HG02759 (cell line): Measurements from ENCODE around the gene SNX21.
"Not testable (repeated sequence)": the region's sequence is repeated elsewhere in the genome, so short reads cannot be mapped to it uniquely, and the experiment has no call there.

Experiments
- ATAC-seq: cut with Tn5 transposase; IDR thresholded peaks from one replicate; pipeline ENCODE4 v1.9.1; 2021; ENCODE audit warnings: mild to moderate bottlenecking, moderate library complexity; ENCODE audit not compliant: unreplicated experiment

SNX21 gene, protein sequence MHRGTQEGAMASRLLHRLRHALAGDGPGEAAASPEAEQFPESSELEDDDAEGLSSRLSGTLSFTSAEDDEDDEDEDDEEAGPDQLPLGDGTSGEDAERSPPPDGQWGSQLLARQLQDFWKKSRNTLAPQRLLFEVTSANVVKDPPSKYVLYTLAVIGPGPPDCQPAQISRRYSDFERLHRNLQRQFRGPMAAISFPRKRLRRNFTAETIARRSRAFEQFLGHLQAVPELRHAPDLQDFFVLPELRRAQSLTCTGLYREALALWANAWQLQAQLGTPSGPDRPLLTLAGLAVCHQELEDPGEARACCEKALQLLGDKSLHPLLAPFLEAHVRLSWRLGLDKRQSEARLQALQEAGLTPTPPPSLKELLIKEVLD

DNA sequence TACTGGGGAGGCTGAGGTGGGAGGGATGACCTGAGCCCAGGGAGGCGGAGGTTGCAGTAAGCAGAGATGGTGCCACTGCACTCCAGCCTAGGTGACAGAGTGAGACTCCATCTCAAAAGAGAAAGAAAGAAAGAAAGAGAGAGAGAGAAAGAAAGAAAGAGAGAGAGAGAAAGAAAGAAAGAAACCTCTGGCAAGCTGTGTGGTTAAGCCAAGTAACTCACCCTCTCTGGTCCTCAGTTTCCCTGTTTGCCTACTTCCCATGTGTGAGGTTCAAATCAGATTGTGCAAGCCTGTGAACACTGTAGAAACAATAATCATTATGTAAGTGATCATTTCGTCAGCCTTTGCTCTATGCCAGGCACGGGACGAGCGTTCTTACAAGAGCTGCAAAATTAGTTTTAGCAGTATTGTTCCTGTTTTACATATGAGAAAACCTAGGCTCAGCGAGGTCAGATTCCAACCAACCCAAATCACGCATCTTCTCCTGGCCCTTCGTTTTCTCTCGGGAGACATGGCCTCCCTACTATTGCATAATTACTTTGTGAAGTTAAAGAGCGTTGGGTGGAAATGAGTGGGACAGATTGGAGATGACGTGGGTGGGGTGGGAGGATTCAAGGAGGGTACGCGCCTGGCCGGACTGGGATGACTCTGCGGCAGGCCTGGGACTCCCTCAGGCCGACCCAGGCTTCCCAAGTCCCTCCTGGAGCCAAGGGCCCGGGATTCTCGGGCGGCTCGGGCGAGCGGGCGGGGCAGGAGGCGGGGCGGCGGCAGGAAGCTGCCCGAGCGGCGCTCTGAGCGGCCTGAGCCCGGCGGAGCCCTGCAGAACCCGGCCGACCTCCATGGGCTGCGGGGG is at the start of gene SNX21:
Gene SNX21 (plus strand): TSS at position 770 of the 853 bp plus-strand sequence. CDS start 121 bp downstream, outside the sequence.
- ATAC-seq: peak; percentile 60

- ATAC-seq: no peak
These were observed 45.2 kb upstream of the SNX21 start for GRCh38 chr20:45788351-45788750.

DNA sequence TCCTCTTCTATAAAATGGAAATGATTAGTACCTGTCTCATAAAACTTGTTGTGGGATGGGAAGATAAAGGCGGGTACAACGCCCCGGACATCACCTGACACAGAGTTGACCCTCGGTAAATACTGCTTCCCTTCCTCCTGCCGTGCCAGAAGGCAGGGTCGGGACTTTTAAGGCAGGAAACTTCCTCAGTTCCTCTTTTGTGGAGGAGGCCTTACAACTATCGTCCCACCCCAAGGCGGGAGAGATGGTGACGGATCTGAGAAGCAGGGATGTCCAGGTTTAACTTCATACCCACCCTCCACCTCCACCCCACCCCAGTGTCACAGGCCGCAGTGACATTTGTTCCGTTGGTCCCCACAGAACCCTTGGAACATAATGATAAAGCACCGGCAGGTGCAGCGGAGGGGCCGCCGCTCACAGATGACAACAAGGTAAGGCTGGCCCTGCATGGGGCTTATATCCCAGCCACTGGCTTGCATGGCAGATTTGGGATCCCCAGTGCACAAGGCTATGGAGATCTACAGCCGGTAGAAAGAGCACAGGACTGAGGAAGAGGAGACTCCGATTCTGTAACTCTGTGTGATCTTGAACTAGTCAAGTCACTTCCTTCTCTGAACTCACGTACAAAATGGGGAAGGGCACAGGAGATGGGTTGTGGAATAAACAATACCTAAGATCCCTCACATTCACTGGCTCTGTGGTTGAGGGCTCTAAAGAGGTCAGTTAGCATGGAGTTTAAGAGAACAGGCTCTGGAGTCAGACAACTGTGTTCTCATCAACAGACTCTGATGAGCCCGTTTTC is 41.1 kb upstream of the SNX21 start:
- no peak for ATAC-seq

GRCh38 chr20:45796337-45797065 is 37.1 kb upstream of the SNX21 start:
- ATAC-seq: no peak

DNA sequence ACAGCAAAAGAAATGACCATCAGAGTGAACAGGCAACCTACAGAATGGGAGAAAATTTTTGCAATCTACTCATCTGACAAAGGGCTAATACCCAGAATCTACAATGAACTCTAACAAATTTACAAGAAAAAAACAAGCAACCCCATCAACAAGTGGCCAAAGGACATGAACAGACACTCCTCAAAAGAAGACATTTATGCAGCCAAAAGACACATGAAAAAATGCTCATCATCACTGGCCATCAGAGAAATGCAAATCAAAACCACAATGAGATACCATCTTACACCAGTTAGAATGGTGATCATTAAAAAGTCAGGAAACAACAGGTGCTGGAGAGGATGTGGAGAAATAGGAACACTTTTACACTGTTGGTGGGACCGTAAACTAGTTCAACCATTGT is 36.1 kb upstream of the SNX21 start:
- not testable (repeated sequence) for ATAC-seq

- ATAC-seq: not testable (repeated sequence)
These were observed 35.6 kb upstream of the SNX21 start for GRCh38 chr20:45797955-45798354.

DNA sequence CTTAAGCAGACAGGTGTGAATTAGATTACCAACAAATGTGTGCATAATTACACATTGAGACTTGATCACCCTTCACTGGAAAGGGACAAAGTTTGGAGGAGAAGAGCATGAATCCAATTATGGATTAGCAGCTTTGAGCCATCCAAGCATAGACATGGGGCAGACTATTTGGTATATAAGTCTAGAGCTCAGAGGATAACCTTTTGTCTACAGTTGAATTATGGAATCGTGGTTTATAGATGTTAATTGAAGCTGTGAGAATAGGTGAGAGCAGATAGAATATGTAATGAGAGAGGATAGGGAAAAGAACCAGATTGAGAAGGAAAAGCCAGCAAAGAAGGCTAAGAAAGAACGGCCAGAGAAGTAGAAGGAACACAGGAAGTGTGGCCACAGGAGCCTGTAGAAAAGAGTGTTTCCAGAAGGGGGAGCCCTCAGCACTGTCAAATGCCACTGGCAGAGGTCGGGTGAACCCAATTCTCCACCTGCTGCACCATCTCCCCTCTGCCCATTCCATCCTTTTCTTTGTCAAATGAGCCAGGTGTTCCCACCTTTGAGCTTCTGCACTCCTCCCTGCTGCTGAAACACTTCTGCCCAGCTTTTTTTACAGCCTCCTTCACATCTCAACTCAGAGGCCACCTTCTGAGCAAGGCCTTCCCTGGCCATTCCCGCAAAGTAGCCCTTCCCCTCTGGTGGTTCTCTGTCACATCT is 34.5 kb upstream of the SNX21 start:
- no peak for ATAC-seq

DNA sequence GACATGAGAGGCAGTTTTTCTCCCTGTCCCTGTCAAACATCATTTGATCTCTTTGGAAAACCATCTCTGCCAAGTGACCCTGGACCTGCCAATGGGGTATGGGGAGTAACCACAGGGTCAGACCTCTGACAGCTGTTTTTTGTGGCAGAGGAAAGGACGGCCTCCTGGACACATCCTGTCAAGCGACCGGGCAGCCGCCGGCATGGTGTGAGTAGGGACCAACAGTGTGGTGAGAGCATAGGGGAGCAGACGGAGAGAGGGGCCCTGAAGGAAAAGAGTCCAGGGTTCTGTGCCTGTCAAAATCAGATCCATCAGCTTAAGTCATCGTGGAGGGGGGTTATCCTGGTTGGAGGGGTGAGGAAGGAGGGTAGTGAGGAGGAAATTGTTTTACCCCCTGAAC is 31.7 kb upstream of the SNX21 start:
- no peak for ATAC-seq

DNA sequence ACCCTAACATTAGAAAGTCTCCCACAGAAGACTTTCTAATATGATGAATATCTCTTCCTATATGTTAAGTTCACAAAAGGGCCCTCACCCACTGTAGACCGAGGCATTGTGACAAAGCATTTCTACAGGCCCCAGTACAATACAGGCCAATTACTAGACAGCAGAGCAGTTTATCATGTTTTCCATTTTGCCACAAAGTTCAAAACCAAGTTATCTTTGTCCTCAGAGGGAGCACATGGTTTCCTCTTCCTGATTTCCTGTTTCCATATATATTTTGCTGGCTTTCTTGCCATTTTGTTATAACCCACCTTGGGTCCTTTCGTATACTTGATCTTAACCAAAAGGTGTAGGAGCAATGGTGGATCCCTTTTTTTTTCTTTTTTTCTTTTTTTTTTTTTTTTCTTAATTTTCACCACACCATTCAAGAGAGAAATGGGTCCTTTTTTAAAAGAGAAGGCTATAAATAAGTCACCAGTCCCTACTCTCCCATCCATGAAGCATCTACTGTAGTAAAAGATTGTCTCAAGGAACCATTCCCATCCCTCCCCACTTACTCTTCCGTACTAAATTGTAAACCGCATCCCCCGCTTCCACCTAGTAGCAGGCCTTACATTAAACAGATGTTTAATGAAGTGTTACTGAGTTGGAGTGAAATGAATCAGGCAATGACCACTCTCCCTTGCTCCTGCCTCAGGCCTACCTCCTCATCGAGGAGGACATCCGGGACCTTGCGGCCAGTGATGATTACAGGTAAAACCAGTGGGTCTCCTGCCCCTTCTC is 23.2 kb upstream of the SNX21 start:
- no peak for ATAC-seq

- ATAC-seq: peak; percentile 99
These were observed 21.2 kb upstream of the SNX21 start, which contains the start of gene UBE2C for GRCh38 chr20:45812157-45813005. Gene UBE2C (plus strand): TSS chr20:45812644. CDS start chr20:45812696, 52 bp downstream.

DNA sequence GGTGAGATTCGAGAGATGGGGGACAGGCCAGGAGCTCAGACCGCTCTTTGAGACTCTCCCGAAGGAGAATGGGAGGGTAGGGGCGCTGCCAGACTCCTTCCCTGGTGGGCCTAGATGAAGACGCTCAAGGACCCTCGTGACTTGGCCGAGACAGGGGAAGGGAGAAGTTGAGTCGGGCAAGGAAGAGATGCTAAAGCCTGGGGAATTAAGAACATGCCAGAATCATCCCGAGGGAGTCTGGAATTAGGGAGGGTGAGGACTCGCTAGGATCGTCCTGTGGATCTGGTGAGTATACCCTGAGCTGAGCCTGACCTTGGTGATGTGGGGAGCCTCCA is 20.6 kb upstream of the SNX21 start:
- ATAC-seq: no peak

DNA sequence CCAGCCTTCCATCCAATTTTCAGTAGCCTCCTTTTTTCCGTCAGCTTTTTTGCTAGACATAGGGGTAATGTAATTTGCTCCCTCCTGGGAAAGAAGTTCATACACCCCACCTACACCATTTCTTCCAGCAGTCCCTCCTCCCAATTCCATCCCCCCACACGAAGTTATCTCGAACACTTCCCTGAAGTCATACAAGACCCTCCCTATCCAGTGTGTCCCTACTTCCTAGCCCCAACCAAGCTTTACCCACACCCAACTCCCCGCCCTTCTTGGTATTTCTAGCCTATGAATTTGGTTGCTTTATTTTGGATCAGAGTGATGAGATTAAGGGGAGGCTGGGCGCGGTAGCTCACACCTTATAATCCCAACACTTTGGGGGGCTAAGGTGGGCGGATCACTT is 20.1 kb upstream of the SNX21 start:
- no peak for ATAC-seq

- no peak for ATAC-seq
These were observed 19.3 kb upstream of the SNX21 start for GRCh38 chr20:45814314-45814713.

DNA sequence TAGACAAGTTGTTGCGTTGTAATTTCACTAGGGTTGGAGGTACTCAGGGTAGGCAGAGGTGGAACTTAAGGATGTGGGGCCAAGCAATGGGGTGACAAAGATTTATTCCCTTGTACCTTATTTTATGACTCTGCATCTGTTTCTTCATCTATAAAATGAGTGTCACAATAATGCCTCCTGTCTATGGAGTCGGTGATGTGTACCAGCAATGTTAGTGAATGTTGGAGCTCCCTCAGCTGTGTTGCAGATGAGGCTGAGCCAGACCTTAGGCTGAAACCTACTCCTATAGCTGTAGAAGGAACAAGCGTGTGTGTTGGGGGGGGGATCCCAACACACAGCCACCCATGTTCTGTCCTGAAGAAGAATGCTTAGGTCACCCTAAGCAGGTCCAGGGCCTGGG is 16.6 kb upstream of the SNX21 start:
- no peak for ATAC-seq

- no peak for ATAC-seq
These were observed 16.0 kb upstream of the SNX21 start for GRCh38 chr20:45817376-45818194.

GRCh38 chr20:45818239-45818638 is 15.4 kb upstream of the SNX21 start:
- no peak for ATAC-seq

DNA sequence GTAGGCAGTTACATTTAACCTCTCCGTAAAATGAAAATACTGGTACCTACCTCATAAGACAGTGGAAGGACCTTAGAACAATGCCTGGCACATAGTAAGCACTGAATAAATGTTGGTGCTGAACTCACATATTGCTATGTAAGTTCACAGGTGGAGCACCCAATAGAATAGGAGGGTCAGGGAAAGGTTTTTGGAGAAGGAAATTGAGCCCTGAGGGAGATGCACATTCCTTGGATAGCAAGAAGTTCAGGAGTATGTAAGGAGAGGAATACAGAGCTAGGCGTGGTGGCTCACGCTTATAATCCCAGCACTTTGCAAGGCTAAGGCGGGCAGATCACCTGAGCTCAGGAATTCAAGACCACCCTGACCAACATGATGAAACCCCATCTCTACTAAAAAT is 14.1 kb upstream of the SNX21 start:
- no peak for ATAC-seq
